Fibroblast of peridontal ligament (primary cell): ENCODE results near the gene TBRG4.
"Not testable (repeated sequence)": the region's sequence is repeated elsewhere in the genome, so short reads cannot be mapped to it uniquely, and the experiment has no call there.

ENCODE experiments used
- DNase-seq: peaks from one replicate; pipeline ENCODE4 v3.0.0-alpha.2; 2010; ENCODE audit errors: extremely low read depth

Gene TBRG4

DNA sequence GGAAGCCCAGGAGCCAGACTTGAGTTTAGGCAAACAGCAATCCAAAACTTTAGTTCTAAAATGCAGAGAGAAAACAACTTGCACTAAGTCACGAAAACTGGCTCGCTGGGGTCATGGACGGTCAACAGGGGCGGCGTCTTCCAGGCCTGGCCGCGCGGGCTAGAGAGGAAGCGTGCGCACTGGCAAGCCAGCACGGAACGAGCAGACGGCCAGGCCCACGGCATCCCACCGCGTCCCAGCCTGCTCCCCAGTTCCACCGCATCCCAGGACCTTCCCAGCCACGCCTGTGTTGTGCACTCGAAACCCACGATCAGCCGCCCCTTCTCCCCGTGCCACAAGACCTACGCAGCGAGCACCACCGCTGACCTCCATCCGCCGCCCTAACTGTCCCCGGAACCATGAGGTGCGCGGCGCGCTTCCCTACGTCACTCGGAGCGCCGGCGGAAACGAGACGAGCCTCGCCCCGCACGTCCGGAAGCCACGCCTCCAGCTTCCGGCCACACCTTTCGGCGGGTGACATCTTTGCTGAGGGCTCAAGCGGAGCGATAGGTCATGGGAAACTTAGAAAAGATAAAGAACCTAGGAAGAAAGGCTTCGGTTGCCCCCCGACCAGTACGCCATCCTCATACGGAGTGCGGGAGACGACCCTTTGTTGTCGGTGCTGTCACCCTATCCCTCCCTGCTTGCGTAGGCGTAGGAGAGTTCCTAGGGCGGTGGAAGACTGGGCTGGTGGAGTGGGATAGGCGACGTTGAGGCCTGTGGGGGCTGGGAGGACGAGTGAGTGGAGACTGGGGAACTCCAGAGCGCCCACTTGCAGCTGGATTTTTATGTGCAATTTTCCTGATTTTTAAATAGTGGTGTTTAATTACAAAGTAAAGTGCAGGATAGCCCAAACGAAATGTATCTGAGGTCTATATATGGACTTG, at the start of gene TBRG4:
TSS of gene TBRG4 (minus strand) at position 400 of the 926 bp plus-strand sequence. CDS start 2,460 bp downstream, outside the sequence.
- DNase-seq, result peak; percentile 90

DNA sequence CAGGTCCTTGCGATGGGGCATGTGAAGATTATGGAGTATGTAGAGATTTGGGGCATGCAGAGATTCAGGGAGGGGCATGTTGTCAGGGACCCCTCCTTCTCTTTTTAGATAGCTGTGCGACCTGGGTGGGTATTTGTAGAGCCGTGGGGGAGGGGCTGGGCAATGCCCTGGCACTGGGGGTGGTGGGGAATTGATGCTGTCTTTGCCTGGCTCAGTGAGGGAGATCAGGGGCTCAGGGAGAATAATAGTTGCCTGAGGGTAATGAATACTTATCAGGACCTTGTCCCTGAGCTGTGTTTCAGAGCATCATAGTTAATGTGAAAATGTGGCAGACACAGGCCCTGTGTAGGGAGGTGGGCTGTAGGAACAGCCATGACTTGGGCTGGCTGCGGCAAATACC, 49.6 kb upstream of the TBRG4 start:
- no peak for DNase-seq

DNA sequence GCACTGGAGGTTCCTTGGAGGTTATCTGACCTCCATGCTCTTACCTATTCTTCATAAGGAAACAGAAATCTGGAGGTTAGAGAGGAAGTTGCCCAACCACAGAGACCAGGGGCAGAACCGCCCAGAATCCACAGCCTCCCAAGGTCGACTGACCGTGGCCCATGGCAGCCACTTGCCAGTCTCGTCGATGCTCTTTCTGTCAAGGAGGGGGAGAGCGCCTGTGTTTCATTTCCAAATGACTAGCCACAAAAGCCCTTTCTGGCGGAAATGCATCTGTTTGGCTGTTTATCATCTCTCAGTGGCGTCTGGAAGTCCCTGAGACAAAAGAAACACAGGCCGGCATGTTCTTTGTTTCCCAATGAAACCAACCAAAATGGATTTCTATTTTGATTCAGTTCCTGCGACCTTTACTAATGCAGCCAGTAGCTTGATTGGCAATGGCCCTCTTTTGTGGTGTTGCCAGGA, 49.0 kb upstream of the TBRG4 start:
- no peak for DNase-seq

DNA sequence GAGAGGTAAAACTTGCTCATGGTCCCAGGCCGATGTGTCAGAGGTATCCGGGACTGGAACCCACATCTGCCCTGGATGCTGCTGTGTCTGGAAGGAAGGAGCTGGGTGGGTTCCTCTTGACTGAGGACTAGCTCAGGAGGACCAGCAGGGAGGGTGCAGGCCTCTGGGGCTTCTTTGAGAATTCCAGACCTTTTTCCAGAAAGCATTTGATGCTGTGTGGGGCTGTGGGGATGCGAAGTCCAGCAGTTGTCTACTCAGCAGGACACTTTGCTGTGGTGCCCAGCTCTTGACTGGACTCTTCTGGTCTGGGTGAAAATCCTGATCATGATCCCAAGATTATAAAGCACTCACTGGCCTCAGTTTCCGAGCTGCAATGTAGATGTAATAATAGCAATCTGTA, 47.8 kb upstream of the TBRG4 start:
- DNase-seq, result no peak

DNA sequence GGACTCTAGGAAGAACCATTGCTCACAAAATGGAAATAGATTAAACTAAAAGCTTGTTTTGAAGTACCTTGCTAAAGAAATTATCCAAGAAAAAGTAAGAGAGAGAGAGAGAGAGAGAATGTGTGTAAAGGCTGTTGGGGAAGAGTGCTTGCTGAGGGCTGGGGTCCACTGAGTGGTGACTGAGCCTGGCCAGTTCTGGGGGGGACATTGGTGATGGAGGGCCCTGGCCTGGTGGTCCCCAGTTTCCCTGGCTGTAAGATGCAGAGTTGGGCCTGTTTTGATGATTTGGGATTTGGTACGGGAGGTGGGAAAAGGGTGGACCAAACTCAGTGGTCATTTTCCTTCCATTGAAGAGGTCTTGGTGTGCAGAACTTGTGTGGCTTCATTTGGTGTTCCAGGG, 47.0 kb upstream of the TBRG4 start:
- no peak for DNase-seq

DNA sequence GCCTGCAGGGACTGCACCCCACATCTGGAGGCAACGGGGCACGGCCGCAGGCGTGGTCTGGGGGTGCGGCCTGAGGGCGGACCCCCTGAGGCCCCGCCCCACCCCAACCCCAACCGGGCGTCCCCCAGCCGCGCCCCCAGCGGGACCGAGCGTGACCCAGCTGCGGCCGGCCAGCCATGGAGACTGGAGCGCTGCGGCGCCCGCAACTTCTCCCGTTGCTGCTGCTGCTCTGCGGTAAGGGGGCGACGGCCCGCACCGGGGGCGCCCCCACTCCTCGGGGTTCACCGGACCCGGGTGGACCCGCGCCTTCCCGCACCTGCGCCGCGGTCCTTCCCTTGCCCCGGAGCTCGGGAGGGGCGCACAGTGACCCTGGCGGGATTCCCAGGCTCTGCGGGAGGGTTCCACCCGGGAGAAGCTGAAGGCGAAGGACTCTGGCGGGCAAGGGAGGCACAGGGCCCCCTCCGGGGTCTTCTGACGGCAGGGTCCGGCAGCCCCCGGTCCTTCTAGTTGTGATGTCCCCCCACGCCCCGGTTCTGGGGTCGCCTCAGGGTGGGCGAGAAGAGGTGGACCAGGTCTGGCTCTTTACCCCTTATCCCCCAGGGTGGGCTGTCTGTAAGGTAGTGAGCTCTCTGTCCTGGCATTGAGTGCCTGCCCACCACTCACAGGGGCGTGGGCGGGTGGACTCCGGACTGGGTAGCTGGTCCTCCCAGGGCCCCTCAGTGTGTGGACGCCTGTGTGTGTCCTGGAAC, 46.3 kb upstream of the TBRG4 start, which contains the start of gene RAMP3:
TSS of gene RAMP3 (plus strand) at position 139 of the 749 bp plus-strand sequence. CDS start at position 177, 38 bp downstream.
- DNase-seq, result no peak

DNA sequence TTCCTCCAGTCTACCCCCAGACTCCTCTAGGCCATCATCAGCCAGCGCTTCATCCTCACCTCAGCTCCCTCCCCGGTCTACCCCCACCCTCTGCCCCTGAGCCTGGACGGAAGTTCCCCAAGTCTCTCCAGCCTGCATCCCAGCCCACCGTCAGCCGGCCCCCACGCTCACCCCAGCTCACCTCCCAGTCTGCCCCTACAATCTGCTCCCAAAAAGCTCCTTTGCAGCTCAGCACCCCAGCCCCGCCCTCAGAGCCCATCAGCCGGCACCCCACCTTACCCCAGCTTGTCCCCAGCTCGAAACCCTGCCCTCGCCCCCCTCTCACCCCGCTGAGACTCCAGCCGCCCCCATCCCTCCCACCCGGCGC, 45.8 kb upstream of the TBRG4 start:
- DNase-seq, result no peak

DNA sequence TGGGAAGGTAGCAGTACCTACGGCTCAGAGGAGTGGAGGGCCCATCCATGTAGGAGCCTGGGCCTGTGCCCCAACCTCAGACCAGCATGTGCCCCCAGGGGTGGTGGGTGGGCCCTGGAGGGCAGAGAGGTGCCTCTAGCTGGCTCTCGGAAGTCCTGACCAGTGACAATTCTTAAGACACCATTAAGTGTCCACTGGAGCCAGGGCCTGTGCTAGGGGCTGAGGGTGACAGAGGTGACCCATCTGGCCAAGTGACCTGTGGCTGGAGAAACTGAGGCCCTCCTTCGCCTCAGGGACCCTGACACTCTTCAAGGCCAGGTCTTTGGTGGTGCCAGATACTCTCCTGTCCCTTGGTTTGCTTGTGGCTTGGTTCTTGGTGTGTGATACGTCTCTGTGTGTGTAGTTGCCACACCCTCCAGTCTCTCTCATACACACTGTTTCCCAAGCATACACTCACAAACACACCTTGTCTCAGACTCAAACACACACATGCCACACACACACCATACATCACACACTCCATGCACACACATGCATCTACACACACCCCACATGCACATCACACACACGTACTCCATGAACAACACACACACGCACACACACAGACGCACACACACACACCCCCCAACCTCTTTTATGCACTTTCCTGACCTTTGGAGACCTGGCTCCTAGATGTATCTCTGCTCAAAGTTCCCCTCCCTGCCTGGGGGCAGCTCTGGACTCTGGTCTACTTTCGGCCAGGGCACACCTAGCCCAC, 45.2 kb upstream of the TBRG4 start:
- DNase-seq, result no peak

DNA sequence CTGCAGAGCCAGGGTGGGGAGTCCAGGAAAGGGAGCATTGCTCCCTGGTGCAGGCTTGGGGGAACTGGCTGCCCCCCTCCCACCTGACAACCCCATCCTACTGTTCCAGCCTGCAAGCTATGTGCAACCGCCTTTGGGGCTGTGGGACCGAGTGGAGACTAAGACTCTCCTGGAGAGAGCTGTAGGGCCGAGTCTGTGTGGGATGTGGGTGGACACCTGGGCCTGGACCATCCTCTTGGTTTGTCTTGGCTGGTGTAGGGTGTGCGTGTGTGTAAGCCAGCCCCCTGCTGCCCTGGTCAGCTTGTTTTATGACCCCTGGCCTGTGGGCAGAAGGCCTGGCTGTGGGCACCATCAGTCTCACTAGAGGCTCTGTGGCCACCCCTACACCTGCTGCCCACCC, 44.4 kb upstream of the TBRG4 start:
- DNase-seq, result no peak

DNA sequence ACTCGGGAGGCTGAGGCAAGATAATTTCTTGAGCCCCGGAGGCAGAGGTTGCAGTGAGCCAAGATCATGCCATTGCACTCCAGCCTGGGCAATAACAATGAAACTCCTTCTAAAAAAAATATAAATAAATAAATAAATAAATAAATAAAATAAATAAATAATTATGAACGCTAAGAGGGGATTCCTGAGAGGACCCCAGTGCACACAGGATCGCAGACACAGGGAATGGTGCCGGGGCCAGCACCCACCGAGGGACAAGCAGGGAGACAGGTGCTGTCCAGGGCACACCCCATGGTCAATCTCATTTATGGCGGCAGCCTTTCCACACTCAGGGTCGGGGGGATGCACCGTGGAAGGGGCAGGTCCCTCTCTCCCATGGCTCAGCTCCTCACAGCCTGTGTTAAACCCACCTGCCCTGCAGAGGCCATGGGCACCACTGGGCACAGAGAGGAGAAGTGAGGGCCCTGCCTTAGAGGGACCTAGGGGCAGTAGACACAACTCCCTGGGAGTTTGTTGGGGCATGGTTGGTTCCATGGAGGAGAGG, 43.9 kb upstream of the TBRG4 start:
- DNase-seq, result no peak

DNA sequence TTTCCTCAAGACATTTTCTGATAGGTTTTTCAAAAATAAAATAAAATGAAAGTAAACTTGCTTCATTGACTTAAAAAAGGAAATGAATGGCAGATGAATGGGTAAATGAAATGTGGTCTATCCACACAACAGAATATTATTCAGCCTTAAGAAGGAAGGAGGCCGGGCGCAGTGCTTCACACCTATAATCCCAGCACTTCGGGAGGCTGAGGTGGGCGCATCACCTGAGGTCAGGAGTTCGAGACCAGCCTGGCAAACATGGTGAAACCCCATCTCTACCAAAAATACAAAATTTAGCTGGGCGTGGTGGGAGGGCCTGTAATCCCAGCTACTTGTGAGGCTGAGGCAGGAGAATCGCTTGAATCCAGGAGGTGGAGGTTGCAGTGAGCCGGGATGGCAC, 42.4 kb upstream of the TBRG4 start:
- DNase-seq, result not testable (repeated sequence)

DNA sequence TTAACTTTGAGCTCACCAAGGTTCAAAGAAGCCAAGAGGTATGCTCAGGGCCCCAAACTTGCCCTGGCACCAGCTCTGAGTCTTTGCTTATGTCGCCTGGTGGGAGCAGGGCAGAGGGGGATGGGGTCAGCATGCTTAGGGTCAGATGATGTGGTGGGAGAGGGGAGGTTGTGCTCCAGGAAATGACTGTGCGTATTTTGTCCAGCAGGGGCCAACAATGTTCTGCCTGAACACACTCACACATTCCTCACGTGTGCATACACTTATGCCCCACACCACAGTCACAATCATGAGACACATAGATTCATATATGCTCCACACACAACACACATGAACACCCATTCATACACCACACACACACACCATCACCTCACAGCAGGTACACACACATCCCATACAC, 41.7 kb upstream of the TBRG4 start:
- DNase-seq, result no peak

DNA sequence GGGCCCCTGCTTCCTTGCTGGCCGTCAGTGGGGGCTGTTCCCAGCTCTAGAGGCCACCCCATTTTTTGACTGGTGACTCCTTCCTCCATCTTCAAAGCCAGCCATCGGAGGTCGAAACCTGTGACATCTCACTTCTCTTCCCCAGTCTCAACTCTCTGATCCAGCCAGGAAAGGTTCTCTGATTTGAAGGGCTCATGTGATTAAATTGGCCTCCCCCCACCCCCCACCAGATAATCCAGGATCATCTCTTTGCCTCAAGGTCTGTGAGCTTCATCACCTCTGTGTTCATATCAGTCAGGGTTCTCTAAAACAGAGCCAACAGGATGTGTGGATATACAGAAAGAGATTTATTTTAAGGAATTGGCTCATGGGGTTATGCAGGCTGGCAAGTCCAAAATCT, 40.5 kb upstream of the TBRG4 start:
- DNase-seq, result no peak

DNA sequence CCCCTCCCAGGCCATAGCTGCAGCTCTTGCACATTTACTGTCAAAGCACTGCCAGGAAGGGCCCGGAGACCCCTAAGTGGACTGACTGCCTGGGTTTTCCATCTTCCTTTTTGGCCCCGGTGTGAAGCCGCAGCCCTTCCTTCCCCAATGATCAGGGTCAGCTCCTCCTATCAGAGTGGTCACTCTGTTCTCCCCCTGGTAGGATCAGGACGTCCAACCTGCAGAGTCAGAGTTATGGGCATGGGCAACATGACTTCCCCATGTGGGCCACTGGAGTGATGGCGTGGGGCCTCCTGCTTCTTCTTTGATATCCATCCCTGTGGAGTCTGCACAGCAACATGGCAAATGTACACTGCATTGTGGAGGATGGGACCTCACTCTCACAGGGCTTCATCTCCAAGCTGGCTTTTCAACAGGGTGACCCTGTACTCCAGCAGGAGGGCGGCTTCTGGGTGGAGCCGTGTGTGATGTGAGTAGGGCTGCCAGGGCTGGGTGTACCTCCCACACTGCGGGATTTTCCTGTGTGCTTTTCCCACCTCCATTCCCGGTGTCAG, 39.7 kb upstream of the TBRG4 start:
- DNase-seq, result no peak

DNA sequence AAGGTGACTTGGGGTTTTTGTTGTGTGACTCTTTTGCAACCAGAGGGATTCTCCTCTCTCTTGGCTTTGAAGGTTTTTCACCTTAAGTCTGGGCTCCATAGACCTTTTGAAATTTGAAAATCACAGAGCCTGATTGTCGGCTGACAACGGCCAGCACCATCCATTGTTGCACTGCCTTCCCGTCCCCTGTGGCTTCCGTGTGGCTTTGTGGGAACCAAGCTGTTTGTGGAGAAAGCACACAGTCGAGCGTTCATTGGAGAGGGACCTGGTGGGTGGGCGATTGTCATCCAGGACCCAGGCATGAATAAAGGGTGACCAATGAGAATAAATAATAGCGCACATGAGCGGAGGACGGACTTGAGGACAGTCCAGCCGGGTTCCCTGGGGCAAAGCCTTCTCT, 38.7 kb upstream of the TBRG4 start:
- DNase-seq, result no peak

DNA sequence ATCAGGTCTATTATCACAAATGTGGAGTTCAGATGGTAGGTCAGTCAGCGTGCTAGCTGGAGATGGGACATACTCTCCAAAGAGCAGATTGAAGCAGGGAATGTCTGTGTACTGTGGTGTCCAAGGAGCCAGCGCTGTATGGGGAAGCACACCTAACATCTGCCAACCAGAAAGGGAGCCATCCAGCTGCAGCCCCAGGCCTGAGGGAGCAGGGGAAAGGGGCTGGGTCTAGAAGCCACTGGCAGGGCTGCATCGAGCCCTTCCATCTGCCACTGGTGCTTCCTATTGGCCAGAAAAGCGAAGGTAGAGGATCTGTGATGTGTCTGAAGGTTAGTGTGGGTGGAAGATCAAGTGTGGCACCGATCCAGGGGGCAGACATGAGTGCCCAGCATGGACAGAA, 38.1 kb upstream of the TBRG4 start:
- no peak for DNase-seq

DNA sequence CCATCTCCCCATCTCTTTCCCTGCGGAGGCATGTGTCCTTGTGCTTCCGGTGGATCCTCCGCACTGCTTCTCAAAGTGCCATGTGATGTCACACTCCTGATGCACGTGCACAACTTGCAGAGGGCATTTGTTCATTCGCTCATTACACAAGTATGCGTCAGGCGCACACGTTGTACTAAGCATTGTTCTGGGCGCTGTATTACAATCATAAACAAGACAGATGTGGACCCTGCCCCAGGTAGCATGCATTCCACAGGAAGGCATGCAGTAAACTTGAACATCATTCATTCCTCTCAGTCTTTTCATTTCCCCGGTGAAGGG, 37.1 kb upstream of the TBRG4 start:
- DNase-seq, result no peak

DNA sequence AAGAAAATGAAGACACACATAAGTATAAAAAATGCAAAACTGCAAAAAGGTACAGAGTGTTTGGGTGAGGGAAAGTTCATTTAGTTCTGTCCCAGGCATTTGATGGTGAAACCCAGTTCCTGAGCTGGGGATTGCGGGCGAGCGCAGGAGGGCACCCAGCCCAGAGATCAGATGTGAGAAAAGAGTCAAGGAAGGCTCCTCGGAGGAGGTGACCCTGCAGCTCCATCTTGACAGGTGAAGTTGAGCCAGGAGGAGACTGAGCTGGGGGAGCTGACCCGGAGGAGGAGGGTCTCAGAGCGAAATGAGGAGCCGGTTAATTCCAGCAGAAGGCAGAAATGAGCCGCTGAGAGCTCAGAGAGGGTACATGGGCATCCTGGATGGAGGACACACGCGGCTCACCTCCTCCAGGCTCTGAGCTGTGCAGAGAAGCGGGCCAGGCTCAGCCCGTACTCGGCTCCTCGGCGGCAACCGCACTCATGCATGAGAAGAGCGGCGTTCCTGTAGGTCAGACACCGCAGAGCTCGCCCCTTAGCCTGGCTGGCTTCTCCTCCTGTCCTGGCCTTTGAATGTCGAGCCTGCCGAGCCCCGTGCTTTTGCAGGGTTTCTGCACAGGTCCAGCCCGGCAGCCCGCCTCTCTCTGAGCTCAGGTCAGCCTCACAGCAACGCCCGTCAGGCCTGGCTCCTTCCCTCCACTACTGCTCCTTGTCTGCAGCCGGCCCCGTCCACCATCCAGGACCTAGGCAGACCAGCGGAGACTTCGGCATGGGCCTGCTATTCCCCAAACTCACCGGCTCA, 36.6 kb upstream of the TBRG4 start:
- DNase-seq, result no peak

DNA sequence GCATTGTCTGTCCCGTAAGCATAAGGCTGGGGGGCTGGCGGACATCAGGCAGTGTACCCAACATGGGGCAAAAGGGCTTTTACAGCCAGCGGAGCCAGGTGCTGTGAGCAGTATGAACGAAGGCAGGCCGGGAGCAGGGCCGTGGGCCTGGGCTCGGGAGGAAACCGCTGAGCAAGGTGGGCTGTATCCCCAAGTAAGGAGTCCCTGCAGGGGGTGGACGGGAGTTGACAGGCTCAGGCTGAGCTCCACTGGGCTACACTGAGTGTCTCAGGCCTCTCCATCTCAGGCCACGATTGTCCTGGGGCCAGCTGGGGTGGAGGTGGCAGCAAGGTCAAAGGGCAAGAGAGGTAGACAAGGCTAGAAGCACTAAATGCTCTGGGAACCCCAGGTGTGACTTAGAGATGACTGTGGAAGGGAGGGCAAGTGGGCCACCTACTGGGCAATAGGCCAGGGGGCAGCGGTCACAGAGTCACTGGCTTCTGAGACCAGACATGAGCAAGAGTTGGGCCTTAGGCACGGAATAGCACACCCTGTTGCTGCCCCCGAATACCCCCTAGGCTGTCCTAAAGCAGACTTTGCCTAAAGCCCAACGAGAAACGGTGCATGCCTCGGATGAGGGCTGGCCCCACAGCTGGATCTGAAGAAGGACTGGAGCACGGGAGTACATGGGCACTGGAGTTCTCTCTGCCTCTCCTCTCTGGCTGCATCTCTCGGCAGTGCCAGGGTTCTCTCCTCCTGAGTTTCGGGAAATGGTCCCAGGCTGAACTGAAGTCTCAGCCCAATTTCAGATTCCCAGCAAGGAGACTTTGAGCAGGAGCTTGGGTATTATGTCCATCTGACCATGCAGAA, 35.3 kb upstream of the TBRG4 start:
- DNase-seq, result no peak

DNA sequence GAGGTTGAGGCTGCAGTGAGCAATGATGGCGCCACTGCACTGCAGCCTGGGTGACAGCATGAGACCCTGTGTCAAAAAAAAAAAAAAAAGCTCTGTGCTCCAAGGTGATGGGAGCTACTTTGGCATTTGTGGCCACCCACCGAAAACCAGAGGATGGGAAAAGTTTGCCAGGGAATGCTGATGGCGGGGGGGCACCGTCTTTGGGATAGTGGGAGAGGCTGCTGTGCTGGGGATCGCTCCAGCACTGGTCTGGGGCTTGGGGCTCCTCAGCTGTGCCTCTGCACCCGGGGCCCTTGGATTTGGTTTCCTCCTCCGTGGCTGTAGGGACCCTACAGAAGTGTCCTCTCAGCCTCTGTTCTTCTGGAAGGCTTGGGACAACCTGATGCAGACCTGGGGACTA, 34.4 kb upstream of the TBRG4 start:
- no peak for DNase-seq
